ENCODE results near the gene NKD1. TPM values are rescaled to one million over a fixed set of nuclear protein-coding genes. Genes with fewer than 3 reads are reported as not detected.

NKD1 gene
- total RNA-seq, 1 donor from 2014 or later: 0.33 TPM

DNA sequence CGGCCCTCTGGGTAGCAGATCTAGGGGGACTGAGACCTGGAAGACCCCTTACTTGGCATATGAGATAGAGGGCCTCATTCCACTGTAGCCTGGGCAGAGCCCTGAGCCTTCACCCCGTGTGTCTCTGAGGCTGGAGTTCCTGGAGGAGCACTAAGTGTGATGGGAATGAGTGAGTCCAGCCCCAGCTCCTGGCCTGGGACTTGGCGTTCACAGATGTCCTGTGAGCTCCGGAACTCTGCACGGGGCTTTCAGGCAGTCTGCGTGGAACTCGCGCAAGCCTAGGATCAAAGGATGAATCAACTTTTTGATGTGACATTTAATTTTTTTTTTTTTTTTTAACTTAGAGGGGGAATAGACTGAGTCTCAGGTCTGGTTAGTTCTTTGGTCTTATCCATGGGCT lies 1.8 kb downstream of the NKD1 start:
- TF ChIP-seq, protein P1, sequence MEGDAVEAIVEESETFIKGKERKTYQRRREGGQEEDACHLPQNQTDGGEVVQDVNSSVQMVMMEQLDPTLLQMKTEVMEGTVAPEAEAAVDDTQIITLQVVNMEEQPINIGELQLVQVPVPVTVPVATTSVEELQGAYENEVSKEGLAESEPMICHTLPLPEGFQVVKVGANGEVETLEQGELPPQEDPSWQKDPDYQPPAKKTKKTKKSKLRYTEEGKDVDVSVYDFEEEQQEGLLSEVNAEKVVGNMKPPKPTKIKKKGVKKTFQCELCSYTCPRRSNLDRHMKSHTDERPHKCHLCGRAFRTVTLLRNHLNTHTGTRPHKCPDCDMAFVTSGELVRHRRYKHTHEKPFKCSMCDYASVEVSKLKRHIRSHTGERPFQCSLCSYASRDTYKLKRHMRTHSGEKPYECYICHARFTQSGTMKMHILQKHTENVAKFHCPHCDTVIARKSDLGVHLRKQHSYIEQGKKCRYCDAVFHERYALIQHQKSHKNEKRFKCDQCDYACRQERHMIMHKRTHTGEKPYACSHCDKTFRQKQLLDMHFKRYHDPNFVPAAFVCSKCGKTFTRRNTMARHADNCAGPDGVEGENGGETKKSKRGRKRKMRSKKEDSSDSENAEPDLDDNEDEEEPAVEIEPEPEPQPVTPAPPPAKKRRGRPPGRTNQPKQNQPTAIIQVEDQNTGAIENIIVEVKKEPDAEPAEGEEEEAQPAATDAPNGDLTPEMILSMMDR (IDR thresholded peaks at IDR 0.05; ENCODE audit: insufficient read depth, low read length, poor library complexity, severe bottlenecking): no peak
- no peaks in the 10 kb centered on the region for H3K36me3 ChIP-seq (ENCODE audit: control insufficient read depth, insufficient read depth, low read length)
- no peak for DNase-seq (ENCODE audit: low read depth)
- no peak overlapping the region for H3K4me3 ChIP-seq (ENCODE audit: low read depth, low read length)
- H3K27me3 ChIP-seq (ENCODE audit: control insufficient read depth, insufficient read depth, low read length): peaks cover 32% of the 10 kb centered on the region

DNA sequence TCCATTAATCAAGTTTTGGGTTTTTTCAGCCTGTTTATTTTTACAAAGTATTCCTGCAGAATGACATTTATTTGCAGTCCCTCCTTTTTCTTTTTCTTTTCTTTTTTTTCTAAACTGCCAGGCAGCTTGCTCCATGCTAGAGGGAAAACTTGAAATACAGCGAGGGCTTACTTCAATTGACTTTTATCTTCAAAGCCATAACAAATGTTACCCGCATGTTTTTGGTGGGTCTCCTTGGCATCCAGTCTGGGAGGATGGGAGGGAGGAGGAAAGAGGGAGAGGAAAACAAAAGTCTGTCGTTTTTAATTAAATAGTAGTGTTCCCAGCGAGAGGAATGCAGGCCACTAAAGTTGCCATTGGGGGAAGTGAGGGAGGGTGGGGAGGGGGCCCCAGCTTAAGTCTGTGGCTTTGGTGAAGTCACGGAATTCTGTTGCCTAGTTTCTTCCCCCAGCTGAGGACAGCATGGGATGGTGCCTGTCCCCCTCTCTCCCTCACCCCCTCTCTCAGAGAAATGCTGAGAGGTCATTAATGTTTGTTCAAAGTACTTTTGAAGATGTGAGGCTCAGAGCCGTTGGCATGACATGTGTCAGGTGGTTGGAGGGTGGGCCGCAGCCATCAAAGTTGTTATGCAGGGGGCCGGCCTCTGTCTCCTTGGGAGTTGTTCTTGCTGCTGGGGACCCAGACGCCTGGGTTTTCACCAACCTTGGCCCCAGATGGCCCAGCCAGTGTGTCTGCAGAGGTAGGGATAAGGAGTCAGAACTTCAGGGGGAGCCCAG lies 2.9 kb downstream of the NKD1 start:
- Histone ChIP-seq H3K36me3 (ENCODE audit: control insufficient read depth, insufficient read depth, low read length) (no peaks in the 10 kb centered on the region), H3K27me3 (ENCODE audit: control insufficient read depth, insufficient read depth, low read length) (peaks cover 32% of the 10 kb centered on the region), H3K4me3 (ENCODE audit: low read depth, low read length) (no peak overlapping the region)
- TF ChIP-seq, protein P1 (IDR thresholded peaks at IDR 0.05; ENCODE audit: insufficient read depth, low read length, poor library complexity, severe bottlenecking): no peak
- no peak for DNase-seq (ENCODE audit: low read depth)

DNA sequence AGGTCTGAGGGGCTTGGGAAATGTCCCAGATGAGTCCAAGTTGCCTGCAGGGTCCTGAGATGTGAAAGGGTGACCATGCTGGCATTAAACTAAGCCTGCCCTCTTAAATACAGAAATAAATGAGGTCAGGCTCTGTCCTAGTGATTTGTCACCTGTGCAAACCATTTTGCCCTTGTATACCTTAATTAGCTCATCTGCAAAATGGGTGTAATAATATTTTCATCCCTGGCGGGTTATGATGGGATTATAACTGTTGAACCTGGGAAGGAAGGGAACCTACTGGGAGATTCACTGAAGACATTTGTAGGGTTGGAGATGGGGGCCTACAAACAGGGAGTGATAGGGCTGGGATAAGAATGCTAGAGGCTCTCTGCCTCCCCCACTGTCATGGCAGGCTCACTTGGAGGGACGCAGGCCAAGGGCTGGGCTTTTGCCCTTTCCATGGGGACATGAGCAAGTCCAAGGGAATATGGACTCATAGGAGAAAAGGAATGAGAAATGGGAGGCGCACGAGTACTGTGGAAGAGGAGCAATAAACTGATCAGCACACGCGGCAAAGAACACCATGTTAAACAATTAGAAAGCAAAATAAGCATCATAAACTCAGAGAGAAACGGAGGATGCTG lies 4.4 kb downstream of the NKD1 start:
- TF ChIP-seq, protein P1 (IDR thresholded peaks at IDR 0.05; ENCODE audit: insufficient read depth, low read length, poor library complexity, severe bottlenecking): no peak

GRCh38 chr16:50553182-50553710 lies 5.0 kb downstream of the NKD1 start:
- peaks cover 21% of the 10 kb centered on the region for H3K27me3 ChIP-seq (ENCODE audit: control insufficient read depth, insufficient read depth, low read length)
- DNase-seq (ENCODE audit: low read depth): no peak
- TF ChIP-seq, protein P1 (IDR thresholded peaks at IDR 0.05; ENCODE audit: insufficient read depth, low read length, poor library complexity, severe bottlenecking): no peak
- no peaks in the 10 kb centered on the region for H3K36me3 ChIP-seq (ENCODE audit: control insufficient read depth, insufficient read depth, low read length)
- H3K4me3 ChIP-seq (ENCODE audit: low read depth, low read length): no peak overlapping the region

More for the DNA sequence above, 4.4 kb downstream of the NKD1 start:
- DNase-seq (ENCODE audit: low read depth): no peak
- Histone ChIP-seq H3K27me3 (ENCODE audit: control insufficient read depth, insufficient read depth, low read length) (peaks cover 22% of the 10 kb centered on the region), H3K36me3 (ENCODE audit: control insufficient read depth, insufficient read depth, low read length) (no peaks in the 10 kb centered on the region), H3K4me3 (ENCODE audit: low read depth, low read length) (no peak overlapping the region)

DNA sequence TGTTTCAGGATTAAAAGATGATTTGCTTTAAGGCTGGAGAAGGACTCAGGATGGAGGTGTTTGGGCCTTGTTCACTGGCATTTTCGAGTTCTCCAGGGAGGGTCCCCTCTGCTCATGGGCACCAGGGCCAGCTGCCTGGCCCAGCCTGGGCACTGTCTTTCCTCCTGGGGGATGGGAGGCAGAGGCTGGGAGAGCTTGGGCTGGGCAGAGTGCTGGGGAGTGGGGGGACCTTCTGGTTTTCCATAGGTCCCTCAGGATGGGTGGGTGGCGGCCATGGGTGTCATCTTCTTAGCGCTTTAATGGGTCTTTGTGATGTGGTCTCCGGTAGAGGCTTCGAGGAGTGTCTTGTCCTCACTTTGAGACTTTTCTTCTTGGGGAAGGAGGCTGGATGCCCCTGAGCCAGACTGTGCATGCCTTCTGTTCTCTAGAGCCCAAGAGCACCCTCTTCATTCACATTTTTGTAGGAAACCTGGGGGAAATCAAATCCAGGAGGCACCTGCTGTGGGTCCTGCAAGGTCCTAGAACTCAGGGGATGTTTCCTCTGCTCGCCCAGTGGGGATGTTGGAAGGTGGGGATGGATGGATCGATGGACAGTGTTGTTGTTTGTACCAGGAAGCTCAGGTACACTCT lies 5.7 kb downstream of the NKD1 start:
- H3K4me3 ChIP-seq (ENCODE audit: low read depth, low read length): no peak overlapping the region
- TF ChIP-seq, protein P1 (IDR thresholded peaks at IDR 0.05; ENCODE audit: insufficient read depth, low read length, poor library complexity, severe bottlenecking): no peak
- no peak for DNase-seq (ENCODE audit: low read depth)
- H3K36me3 ChIP-seq (ENCODE audit: control insufficient read depth, insufficient read depth, low read length): no peaks in the 10 kb centered on the region
- H3K27me3 ChIP-seq (ENCODE audit: control insufficient read depth, insufficient read depth, low read length): peaks cover 18% of the 10 kb centered on the region
